Head of caudate nucleus (tissue), 42 donors: ENCODE results near the gene SEC14L6.
"Not testable (repeated sequence)": the region's sequence is repeated elsewhere in the genome, so short reads cannot be mapped to it uniquely, and the experiment has no call there.

Experiments
- DNase-seq, 42 donors: peaks; one replicate each; pipeline versions ENCODE4 v3.0.0 to v3.0.0-alpha.2; 2020 to 2021; ENCODE audit warnings: mixed read lengths in 7 of 42
- intact Hi-C: fragments of 100-400 bp; cut with DNase I; formaldehyde crosslinking; loops from one replicate; pipeline ENCODE4 v1.15.0; 2022

The SEC14L6 gene

GRCh38 chr22:30541961-30542810, 4.4 kb downstream of the SEC14L6 start:
- DNase-seq: peak in 17 of 42 donors; percentile 10 to 57 (median 22)
- intact Hi-C loops: no loop called here

GRCh38 chr22:30541511-30541910, 5.0 kb downstream of the SEC14L6 start:
- intact Hi-C loops, DNase-seq: not testable (repeated sequence)

- intact Hi-C loops: no loop called here
- DNase-seq: no peak
These were observed 7.2 kb downstream of the SEC14L6 start for GRCh38 chr22:30539368-30539767.

- intact Hi-C loops: no loop called here
- peak in 7 of 42 donors; percentile 13 to 47 (median 20) for DNase-seq
These were observed 8.3 kb downstream of the SEC14L6 start for GRCh38 chr22:30538280-30538679.

- intact Hi-C loops: no loop called here
- DNase-seq: no peak
These were observed 9.3 kb downstream of the SEC14L6 start for GRCh38 chr22:30537083-30537731.

- intact Hi-C loops: no loop called here
- no peak for DNase-seq
These were observed 11.4 kb downstream of the SEC14L6 start for GRCh38 chr22:30535182-30535581.

GRCh38 chr22:30531651-30532608, 14.6 kb downstream of the SEC14L6 start:
- no peak for DNase-seq
- intact Hi-C loops: no loop called here

GRCh38 chr22:30526656-30527055, 19.9 kb downstream of the SEC14L6 start:
- no peak for DNase-seq
- intact Hi-C loops: no loop called here

- DNase-seq: peak in 2 of 42 donors; percentile 32 to 38
- intact Hi-C loops: no loop called here
These were observed 22.7 kb downstream of the SEC14L6 start for GRCh38 chr22:30523646-30524489.

GRCh38 chr22:30521368-30522156, 25.0 kb downstream of the SEC14L6 start:
- intact Hi-C loops: no loop called here
- DNase-seq: no peak

GRCh38 chr22:30519842-30520425, 26.6 kb downstream of the SEC14L6 start:
- intact Hi-C loops: no loop called here
- DNase-seq: no peak

- DNase-seq: no peak
- intact Hi-C loops: no loop called here
These were observed 29.8 kb downstream of the SEC14L6 start for GRCh38 chr22:30516731-30517130.

- DNase-seq: no peak
- intact Hi-C loops: no loop called here
These were observed 30.3 kb downstream of the SEC14L6 start for GRCh38 chr22:30516273-30516672.

- intact Hi-C loops: no loop called here
- DNase-seq: no peak
These were observed 32.3 kb downstream of the SEC14L6 start for GRCh38 chr22:30514252-30514651.

GRCh38 chr22:30513462-30513861, 33.1 kb downstream of the SEC14L6 start:
- intact Hi-C loops: no loop called here
- no peak for DNase-seq

- intact Hi-C loops: no loop called here
- DNase-seq: no peak
These were observed 34.6 kb downstream of the SEC14L6 start for GRCh38 chr22:30511911-30512310.

- no peak for DNase-seq
- intact Hi-C loops: no loop called here
These were observed 35.4 kb downstream of the SEC14L6 start for GRCh38 chr22:30511109-30511508.
